Measurements from ENCODE around the gene OLIG1. TPM values are rescaled to one million over a fixed set of nuclear protein-coding genes. Genes with fewer than 3 reads are reported as not detected.

The OLIG1 gene
- total RNA-seq, 2 donors from 2014 or later, result not detected

DNA sequence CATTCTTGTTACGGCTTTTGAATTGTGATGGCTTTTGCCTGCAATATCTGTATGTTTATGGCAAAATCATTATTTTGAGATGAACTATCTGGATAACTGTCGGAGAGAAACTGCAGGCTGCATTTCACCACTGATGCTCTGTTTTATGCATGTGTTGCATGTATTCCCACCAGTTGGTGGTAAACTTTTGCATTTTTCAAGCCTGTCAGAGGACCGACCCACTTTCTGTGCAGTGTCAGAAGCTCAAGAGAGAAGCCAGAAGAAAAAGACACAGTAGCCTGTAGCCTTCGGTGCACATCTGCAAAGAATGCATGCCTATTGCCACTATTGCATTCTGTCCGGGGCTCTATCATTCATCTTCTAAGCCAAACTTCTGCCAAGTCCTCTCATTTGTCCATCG, 41.6 kb downstream of the OLIG1 start:
- H3K4me1 ChIP-seq, result peaks cover 0 to 12% of the 10 kb centered on the region in 2 donors
- no peaks in the 10 kb centered on the region for H3K36me3 ChIP-seq
- TF ChIP-seq, protein P1, sequence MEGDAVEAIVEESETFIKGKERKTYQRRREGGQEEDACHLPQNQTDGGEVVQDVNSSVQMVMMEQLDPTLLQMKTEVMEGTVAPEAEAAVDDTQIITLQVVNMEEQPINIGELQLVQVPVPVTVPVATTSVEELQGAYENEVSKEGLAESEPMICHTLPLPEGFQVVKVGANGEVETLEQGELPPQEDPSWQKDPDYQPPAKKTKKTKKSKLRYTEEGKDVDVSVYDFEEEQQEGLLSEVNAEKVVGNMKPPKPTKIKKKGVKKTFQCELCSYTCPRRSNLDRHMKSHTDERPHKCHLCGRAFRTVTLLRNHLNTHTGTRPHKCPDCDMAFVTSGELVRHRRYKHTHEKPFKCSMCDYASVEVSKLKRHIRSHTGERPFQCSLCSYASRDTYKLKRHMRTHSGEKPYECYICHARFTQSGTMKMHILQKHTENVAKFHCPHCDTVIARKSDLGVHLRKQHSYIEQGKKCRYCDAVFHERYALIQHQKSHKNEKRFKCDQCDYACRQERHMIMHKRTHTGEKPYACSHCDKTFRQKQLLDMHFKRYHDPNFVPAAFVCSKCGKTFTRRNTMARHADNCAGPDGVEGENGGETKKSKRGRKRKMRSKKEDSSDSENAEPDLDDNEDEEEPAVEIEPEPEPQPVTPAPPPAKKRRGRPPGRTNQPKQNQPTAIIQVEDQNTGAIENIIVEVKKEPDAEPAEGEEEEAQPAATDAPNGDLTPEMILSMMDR (IDR thresholded peaks at IDR 0.05), result no peak
- no peak overlapping the region for H3K27ac ChIP-seq
- peaks cover 2 to 12% of the 10 kb centered on the region in 2 donors for H3K27me3 ChIP-seq
- no peaks in the 10 kb centered on the region for H3K9me3 ChIP-seq
- H3K4me3 ChIP-seq, result no peak overlapping the region
- no peak for DNase-seq (ENCODE audit: low spot score)

DNA sequence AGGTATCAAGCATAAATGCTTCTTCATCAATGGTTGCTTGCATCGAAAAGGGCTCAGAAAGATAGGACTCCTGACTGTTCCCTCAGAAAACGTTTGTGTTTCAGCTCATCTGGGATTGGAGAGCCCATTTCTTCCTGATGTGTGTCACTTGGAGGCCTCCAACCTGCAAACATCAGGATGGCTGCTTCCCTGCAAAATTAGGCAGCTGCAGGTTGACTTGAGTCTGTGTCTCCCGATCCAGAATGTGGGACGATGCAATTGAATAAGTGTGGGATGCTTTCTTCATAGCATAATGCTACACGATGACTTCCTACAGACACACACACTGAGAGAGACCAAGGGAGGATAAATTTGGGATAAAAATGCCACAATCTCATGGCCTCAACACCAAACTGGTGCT, 42.2 kb downstream of the OLIG1 start:
- DNase-seq (ENCODE audit: low spot score), result no peak
- no peaks in the 10 kb centered on the region for H3K9me3 ChIP-seq

DNA sequence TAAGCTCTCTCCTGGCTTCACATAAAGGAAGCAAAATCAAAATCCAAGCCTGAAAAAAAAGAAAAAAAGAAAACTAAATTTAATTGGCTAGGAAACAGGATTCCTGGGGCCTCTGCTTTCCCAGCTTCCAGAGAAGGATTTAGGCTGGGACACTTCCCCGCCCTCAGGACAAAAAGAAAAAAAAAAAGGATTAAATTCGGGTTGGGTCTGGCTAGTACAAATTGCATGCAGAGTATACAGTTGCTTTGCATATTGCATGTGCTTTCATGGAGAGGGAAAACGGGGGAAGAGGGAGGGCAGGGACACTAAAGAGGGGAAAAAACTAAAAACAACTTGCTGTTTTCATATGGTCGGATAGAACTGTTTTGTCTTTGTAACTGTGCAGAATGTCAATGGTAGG, 42.7 kb downstream of the OLIG1 start:
- Histone ChIP-seq H3K9me3 (no peaks in the 10 kb centered on the region), H3K4me3 (no peak overlapping the region), H3K36me3 (no peaks in the 10 kb centered on the region), H3K27ac (no peak overlapping the region), H3K27me3 (peaks cover 2 to 12% of the 10 kb centered on the region in 2 donors), H3K4me1 (peaks cover 0 to 12% of the 10 kb centered on the region in 2 donors)
- TF ChIP-seq, protein P1 (IDR thresholded peaks at IDR 0.05), result no peak
- no peak for DNase-seq (ENCODE audit: low spot score)

More for the DNA sequence above, 42.2 kb downstream of the OLIG1 start:
- Histone ChIP-seq H3K4me1 (peaks cover 0 to 12% of the 10 kb centered on the region in 2 donors), H3K36me3 (no peaks in the 10 kb centered on the region), H3K27me3 (peaks cover 2 to 12% of the 10 kb centered on the region in 2 donors), H3K27ac (no peak overlapping the region), H3K4me3 (no peak overlapping the region)
- TF ChIP-seq, protein P1 (IDR thresholded peaks at IDR 0.05), result no peak

DNA sequence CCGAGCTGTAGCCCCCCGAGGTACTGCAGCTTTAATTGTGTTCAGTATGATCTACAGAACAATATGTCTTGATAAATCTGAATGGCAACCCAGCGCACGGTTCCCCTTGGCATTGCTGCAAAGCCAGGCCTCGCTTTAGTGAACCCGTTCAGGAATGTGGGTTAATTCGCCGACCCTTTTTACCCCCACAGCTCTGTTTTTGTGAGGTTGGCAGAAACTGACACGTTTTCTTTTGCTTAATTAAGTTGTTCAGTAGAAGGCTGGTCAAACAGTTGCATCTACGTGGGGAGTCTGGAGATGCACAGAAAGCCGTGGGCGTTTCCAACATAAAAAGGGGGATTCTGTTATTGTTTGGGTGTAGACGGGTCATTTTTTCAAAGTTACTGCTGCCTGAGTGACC, 43.2 kb downstream of the OLIG1 start:
- no peak overlapping the region for H3K4me3 ChIP-seq
- TF ChIP-seq, protein P1 (IDR thresholded peaks at IDR 0.05), result no peak
- H3K27ac ChIP-seq, result no peak overlapping the region
- no peaks in the 10 kb centered on the region for H3K36me3 ChIP-seq
- DNase-seq (ENCODE audit: low spot score), result no peak
- H3K27me3 ChIP-seq, result peaks cover 2 to 12% of the 10 kb centered on the region in 2 donors
- peaks cover 0 to 12% of the 10 kb centered on the region in 2 donors for H3K4me1 ChIP-seq
- H3K9me3 ChIP-seq, result no peaks in the 10 kb centered on the region

DNA sequence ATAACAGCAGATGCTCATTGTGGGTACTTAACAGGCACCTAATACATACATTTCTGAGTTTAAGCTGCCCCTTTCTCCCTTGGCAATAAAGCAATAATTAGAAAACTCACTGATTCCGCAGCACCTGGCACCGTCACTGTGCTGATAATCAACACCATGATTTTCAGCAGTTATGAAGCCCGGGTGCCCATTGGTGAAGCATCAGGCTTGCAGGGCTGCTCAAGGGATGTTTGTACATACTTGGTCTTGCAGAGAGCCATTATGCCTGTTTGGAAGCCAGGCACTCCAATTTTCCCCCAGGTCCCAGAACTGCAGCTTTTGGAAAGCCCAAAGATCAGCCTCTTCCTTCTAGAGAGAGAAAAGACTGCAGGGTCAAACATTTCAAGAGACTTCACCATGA, 44.3 kb downstream of the OLIG1 start:
- peaks cover 2 to 12% of the 10 kb centered on the region in 2 donors for H3K27me3 ChIP-seq
- H3K9me3 ChIP-seq, result no peaks in the 10 kb centered on the region
- H3K27ac ChIP-seq, result no peak overlapping the region
- H3K36me3 ChIP-seq, result no peaks in the 10 kb centered on the region
- H3K4me3 ChIP-seq, result no peak overlapping the region
- H3K4me1 ChIP-seq, result peaks cover 0 to 11% of the 10 kb centered on the region in 2 donors
- no peak for DNase-seq (ENCODE audit: low spot score)
- TF ChIP-seq, protein P1 (IDR thresholded peaks at IDR 0.05), result no peak

Data from right atrium auricular region (tissue), 2 donors.